Endothelial cell of umbilical vein (primary cell): ENCODE results near the gene CIZ1. TPM values are rescaled to one million over a fixed set of nuclear protein-coding genes. Genes with fewer than 3 reads are reported as not detected.

Source experiments
- BruUV-seq: library from RNA; stranded (reverse); fragments of 400-500 nt; replicated peaks from 2 replicates; lab custom pipeline; 2021; lab: Mats Ljungman, UMichigan
- CTCF ChIA-PET: fragments of 300-600, 350-600 bp; sonication (Branson Sonifier 250); formaldehyde crosslinking; loops from one replicate; lab custom pipeline; 2021; ENCODE audit warnings: antibody characterized with exemption, inconsistent platforms; lab: Charles Lee
- POLR2A ChIA-PET: fragments of 300-600, 350-600 bp; sonication (Branson Sonifier 250); formaldehyde crosslinking; loops from one replicate; lab custom pipeline; 2021; ENCODE audit warnings: antibody characterized with exemption, inconsistent platforms; lab: Charles Lee
- DNase-seq: peaks from one replicate; pipeline ENCODE4 v3.0.0-alpha.2; 2011; ENCODE audit warnings: low read depth, low spot score
- FAIRE-seq: peaks from 2 replicates; lab custom pipeline; 2011; peaks lifted over from hg19 to GRCh38; lab: Jason Lieb, UNC
- H2AFZ ChIP-seq: 2 replicates; pipeline ENCODE4 v1.6.0; 2012; ENCODE audit warnings: low read depth, low read length, control low read depth, inconsistent platforms
- H3K27ac ChIP-seq: 2 replicates; pipeline ENCODE4 v1.5.1; 2011; ENCODE audit warnings: low read depth, mild to moderate bottlenecking, control low read depth, low read length, moderate library complexity; ENCODE audit not compliant: insufficient read depth
- H3K27me3 ChIP-seq, 2 experiments: 2 replicates each; pipeline versions ENCODE4 v1.6.0 to v1.6.1; 2011; ENCODE audit warnings: low read length in 2 of 2, mixed read lengths in 1 of 2; ENCODE audit not compliant: control insufficient read depth in 2 of 2, insufficient read depth in 2 of 2
- H3K36me3 ChIP-seq, 2 experiments: 2 replicates in 1 of 2; 3 replicates in 1 of 2; pipeline ENCODE4 v1.5.1; 2011; ENCODE audit warnings: low read length in 2 of 2, mild to moderate bottlenecking in 1 of 2, moderate library complexity in 1 of 2; ENCODE audit not compliant: control insufficient read depth in 2 of 2, insufficient read depth in 2 of 2; ENCODE audit errors: extremely low read depth in 1 of 2
- H3K4me1 ChIP-seq: 3 replicates; pipeline ENCODE4 v1.5.1; 2011; ENCODE audit warnings: mild to moderate bottlenecking, low read length; ENCODE audit not compliant: control insufficient read depth, insufficient read depth; ENCODE audit errors: extremely low read depth
- H3K4me2 ChIP-seq: 2 replicates; pipeline ENCODE4 v1.6.1; 2011; ENCODE audit warnings: low read length, control low read depth, mixed read lengths; ENCODE audit not compliant: insufficient read depth
- H3K4me3 ChIP-seq, 3 experiments: fragments of 200-600 bp in 1 of 3; sonication (generic), shearing (Covaris generic) in 1 of 3; replicated peaks in 1 of 3; 2 replicates each; pipeline ENCODE4 v1.5.1; 2011 to 2016; ENCODE audit warnings: control low read depth in 3 of 3, low read length in 3 of 3, mild to moderate bottlenecking in 2 of 3, inconsistent platforms in 1 of 3, low read depth in 1 of 3, moderate library complexity in 1 of 3; ENCODE audit not compliant: insufficient read depth in 1 of 3
- H3K79me2 ChIP-seq: 2 replicates; pipeline ENCODE4 v1.6.0; 2012; ENCODE audit warnings: low read length, inconsistent platforms; ENCODE audit not compliant: control insufficient read depth, insufficient read depth
- H3K9ac ChIP-seq: replicated peaks from 2 replicates; pipeline ENCODE3; 2011; ENCODE audit warnings: low read length, control low read depth; ENCODE audit not compliant: insufficient read depth; ENCODE audit errors: extremely low read depth
- H3K9me1 ChIP-seq: replicated peaks from 3 replicates; pipeline ENCODE4 v1.6.0; 2011; ENCODE audit warnings: mild to moderate bottlenecking, low read length; ENCODE audit not compliant: control insufficient read depth, insufficient read depth; ENCODE audit errors: extremely low read depth
- H3K9me3 ChIP-seq: replicated peaks from 2 replicates; pipeline ENCODE4 v1.5.1; 2012; ENCODE audit warnings: low read length, inconsistent platforms; ENCODE audit not compliant: control insufficient read depth, insufficient read depth
- H4K20me1 ChIP-seq: replicated peaks from 2 replicates; pipeline ENCODE3; 2011; ENCODE audit warnings: mild to moderate bottlenecking, low read length; ENCODE audit not compliant: control insufficient read depth, insufficient read depth; ENCODE audit errors: extremely low read depth
- dilution Hi-C: fragments of 300-500 bp; cut with MboI; formaldehyde crosslinking; loops from one replicate; pipeline ENCODE4 v1.15.0; 2019; ENCODE audit warnings: low sequenced_read_pairs; ENCODE audit not compliant: extremely low pct_ligation_motif_present
- intact Hi-C: fragments of 100-400 bp; cut with micrococcal nuclease; formaldehyde crosslinking; loops from one replicate; pipeline ENCODE4 v1.10.0; 2022
- polyA plus RNA-seq, 4 experiments: library from polyadenylated mRNA; depleted of rRNA in 3 of 4; stranded (reverse) in 3 of 4; unstranded in 1 of 4; fragments of >200 nt; gene quantifications; 2 replicates each; pipeline versions ENCODE4 v1.2.1 to v1.2.3, GENCODE V29; 2011 to 2012; ENCODE audit warnings: missing spikeins in 1 of 4
- total RNA-seq: library from RNA; stranded (reverse); gene quantifications from 2 replicates; pipeline ENCODE4 v1.2.3, GENCODE V29; 2021
- TF ChIP-seq, protein P1 (sequence below), 2 donors: IDR thresholded peaks; 1 replicate in 1 of 2; 2 replicates in 1 of 2; pipeline ENCODE4 v1.5.1; 2011; ENCODE audit warnings: low read length in 2 of 2, mild to moderate bottlenecking in 2 of 2, moderate library complexity in 2 of 2, control low read depth in 1 of 2, inconsistent platforms in 1 of 2, low read depth in 1 of 2; ENCODE audit not compliant: insufficient read depth in 1 of 2; ENCODE audit errors: extremely low read depth in 1 of 2

Gene CIZ1
- total and polyA plus RNA-seq, 2 donors (not counting 3 experiments of a cell fraction or from before 2014, with no cell fraction given): 88.3 to 150 TPM

DNA sequence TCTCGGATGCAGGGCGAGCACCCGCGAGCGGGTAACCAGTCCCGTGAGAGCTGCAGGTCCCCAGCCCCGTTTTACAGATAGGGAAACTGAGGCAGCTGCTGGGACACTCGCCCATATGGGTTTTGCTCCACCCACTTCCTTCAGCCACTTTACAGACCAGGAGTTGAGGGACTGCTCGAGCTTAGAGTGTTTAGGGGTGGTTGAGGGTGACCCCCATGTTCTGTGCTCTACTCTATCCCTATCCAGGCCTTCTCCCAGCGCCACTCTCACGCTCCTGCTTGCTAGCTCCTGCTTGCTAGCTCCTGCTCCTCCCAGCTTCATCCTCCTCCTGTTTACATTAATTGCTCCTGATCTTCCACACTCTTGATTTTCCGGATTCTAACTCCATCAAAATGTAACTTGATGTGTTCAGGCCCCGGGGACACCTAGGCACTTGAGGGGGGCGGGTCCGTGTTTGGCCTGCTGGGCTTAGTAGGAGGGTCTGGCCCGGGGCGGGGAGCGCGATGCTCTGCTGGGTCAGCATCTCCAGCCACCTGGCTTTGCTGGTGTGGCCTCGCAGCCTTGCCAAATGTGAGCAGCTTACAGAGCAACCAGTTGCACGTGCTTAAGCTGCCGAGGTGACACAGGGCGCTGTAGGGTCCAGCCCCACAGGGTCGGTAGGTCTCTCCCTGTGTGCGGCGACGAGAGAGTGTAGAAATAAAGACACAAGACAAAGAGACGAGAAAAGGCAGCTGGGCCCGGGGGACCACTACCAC, 62.4 kb downstream of the CIZ1 start:
- POLR2A ChIA-PET: no interaction called here
- FAIRE-seq: no peak

More for the DNA sequence above, 62.4 kb downstream of the CIZ1 start:
- Histone ChIP-seq H3K27ac (no peak overlapping the region), H3K9me3 (no peaks in the 10 kb centered on the region), H3K4me1 (peaks cover 11% of the 10 kb centered on the region), H3K79me2 (peaks cover 11% of the 10 kb centered on the region), H3K36me3 (peaks cover 0 to 2% of the 10 kb centered on the region in 2 experiments), H4K20me1 (no peaks in the 10 kb centered on the region), H3K4me2 (peak overlapping the region; percentile 32), H3K27me3 (peaks cover 11 to 15% of the 10 kb centered on the region in 2 experiments), H3K9me1 (no peaks in the 10 kb centered on the region), H2AFZ (peak overlapping the region; percentile 71), H3K4me3 (peak overlapping the region; percentile 39 to 90 (median 83)), H3K9ac (no peak overlapping the region)
- dilution Hi-C loops: no loop called here
- intact Hi-C loops: loop anchor here (1.0 kb wide), 3 partner anchors 31 to 61 kb away; partner anchors contain the start of genes BBLN and SLC25A25
- CTCF ChIA-PET: interaction anchor here (2.3 kb wide), 1 partner anchor 12 kb away, joined by 31 read pairs; no protein-coding TSS in a partner anchor
- BruUV-seq: no TSS peak
- TF ChIP-seq, protein P1, sequence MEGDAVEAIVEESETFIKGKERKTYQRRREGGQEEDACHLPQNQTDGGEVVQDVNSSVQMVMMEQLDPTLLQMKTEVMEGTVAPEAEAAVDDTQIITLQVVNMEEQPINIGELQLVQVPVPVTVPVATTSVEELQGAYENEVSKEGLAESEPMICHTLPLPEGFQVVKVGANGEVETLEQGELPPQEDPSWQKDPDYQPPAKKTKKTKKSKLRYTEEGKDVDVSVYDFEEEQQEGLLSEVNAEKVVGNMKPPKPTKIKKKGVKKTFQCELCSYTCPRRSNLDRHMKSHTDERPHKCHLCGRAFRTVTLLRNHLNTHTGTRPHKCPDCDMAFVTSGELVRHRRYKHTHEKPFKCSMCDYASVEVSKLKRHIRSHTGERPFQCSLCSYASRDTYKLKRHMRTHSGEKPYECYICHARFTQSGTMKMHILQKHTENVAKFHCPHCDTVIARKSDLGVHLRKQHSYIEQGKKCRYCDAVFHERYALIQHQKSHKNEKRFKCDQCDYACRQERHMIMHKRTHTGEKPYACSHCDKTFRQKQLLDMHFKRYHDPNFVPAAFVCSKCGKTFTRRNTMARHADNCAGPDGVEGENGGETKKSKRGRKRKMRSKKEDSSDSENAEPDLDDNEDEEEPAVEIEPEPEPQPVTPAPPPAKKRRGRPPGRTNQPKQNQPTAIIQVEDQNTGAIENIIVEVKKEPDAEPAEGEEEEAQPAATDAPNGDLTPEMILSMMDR (IDR thresholded peaks at IDR 0.05; ENCODE audit: extremely low read depth in 1 of 2, insufficient read depth in 1 of 2, low read depth in 1 of 2, low read length in 2 of 2): no peak
- DNase-seq: no peak
